Neural cell (in vitro differentiated cells): ENCODE results near the gene HTR3A.

ENCODE experiments used
- CTCF ChIP-seq: fragments of 450-650 bp; IDR thresholded peaks from 2 replicates; pipeline ENCODE4 v1.5.1; 2014; ENCODE audit warnings: antibody characterized with exemption, mild to moderate bottlenecking, moderate library complexity; ENCODE audit not compliant: poor library complexity, severe bottlenecking
- EP300 ChIP-seq: fragments of 450-650 bp; conservative IDR thresholded peaks from 2 replicates; pipeline ENCODE4 v1.6.1; 2014; ENCODE audit warnings: antibody characterized with exemption, mild to moderate bottlenecking, moderate library complexity; ENCODE audit not compliant: poor library complexity, severe bottlenecking
- EZH2 ChIP-seq: fragments of 200-600, 300-800 bp; shearing (Covaris generic), sonication (generic); IDR thresholded peaks from 2 replicates; pipeline ENCODE4 v1.6.1; 2014; ENCODE audit warnings: antibody characterized with exemption, low read length, borderline replicate concordance, mild to moderate bottlenecking; ENCODE audit not compliant: insufficient read depth, poor library complexity, severe bottlenecking
- MXI1 ChIP-seq: fragments of 450-650 bp; conservative IDR thresholded peaks from 2 replicates; pipeline ENCODE4 v1.6.1; 2014; ENCODE audit warnings: antibody characterized with exemption, mild to moderate bottlenecking; ENCODE audit not compliant: poor library complexity, severe bottlenecking
- POLR2AphosphoS5 ChIP-seq: IDR thresholded peaks from 2 replicates; pipeline ENCODE4 v1.6.1; 2012
- RAD21 ChIP-seq: fragments of 450-650 bp; conservative IDR thresholded peaks from 2 replicates; pipeline ENCODE4 v1.6.1; 2014; ENCODE audit warnings: antibody characterized with exemption, mild to moderate bottlenecking, moderate library complexity
- REST ChIP-seq: IDR thresholded peaks from 2 replicates; pipeline ENCODE4 v1.6.1; 2012; ENCODE audit warnings: borderline replicate concordance
- SMC3 ChIP-seq: fragments of 450-650 bp; conservative IDR thresholded peaks from 2 replicates; pipeline ENCODE4 v1.6.1; 2014; ENCODE audit warnings: antibody characterized with exemption, mild to moderate bottlenecking, moderate library complexity; ENCODE audit not compliant: poor library complexity
- TAF1 ChIP-seq: IDR thresholded peaks from 2 replicates; pipeline ENCODE4 v1.6.1; 2012; ENCODE audit warnings: low read depth

- no peak for TF ChIP-seq CTCF
- no peak for TF ChIP-seq EZH2
- TF ChIP-seq EP300, result no peak
- TF ChIP-seq RAD21, result no peak
- no peak for TF ChIP-seq SMC3
- TF ChIP-seq POLR2AphosphoS5, result no peak
- no peak for TF ChIP-seq REST
- TF ChIP-seq TAF1, result no peak
- TF ChIP-seq MXI1, result no peak
These were observed 5.9 kb downstream of the HTR3A start for GRCh38 chr11:113980785-113981184.
